ENCODE measurements around the gene RIT2.
"Not testable (repeated sequence)": the region's sequence is repeated elsewhere in the genome, so short reads cannot be mapped to it uniquely, and the experiment has no call there.

DNA sequence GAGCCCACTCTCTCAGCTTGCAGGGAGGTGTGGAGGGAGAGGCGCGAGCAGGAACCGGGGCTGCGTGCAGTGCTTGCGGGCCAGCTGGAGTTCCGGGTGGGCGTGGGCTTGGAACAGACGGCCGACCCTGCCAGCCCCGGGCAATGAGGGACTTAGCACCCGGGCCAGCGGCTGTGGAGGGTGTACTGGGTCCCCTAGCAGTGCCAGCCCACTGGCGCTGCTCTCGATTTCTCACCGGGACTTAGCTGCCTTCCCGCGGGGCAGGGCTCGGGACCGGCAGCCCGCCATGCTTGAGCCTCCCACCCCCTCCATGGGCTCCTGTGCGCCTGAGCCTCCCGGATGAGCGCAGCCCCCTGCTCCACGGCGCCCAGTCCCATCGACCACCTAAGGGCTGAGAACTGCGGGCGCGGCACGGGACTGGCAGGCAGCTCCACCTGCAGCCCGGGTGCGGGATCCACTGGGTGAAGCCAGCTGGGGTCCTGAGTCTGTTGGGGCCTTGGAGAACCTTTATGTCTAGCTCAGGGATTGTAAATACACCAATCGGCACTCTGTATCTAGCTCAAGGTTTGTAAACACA is 320.2 kb downstream of the RIT2 start:
- TF ChIP-seq, protein P1, sequence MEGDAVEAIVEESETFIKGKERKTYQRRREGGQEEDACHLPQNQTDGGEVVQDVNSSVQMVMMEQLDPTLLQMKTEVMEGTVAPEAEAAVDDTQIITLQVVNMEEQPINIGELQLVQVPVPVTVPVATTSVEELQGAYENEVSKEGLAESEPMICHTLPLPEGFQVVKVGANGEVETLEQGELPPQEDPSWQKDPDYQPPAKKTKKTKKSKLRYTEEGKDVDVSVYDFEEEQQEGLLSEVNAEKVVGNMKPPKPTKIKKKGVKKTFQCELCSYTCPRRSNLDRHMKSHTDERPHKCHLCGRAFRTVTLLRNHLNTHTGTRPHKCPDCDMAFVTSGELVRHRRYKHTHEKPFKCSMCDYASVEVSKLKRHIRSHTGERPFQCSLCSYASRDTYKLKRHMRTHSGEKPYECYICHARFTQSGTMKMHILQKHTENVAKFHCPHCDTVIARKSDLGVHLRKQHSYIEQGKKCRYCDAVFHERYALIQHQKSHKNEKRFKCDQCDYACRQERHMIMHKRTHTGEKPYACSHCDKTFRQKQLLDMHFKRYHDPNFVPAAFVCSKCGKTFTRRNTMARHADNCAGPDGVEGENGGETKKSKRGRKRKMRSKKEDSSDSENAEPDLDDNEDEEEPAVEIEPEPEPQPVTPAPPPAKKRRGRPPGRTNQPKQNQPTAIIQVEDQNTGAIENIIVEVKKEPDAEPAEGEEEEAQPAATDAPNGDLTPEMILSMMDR (IDR thresholded peaks at IDR 0.05; ENCODE audit: insufficient read depth, low read length, poor library complexity, severe bottlenecking): not testable (repeated sequence)
- not testable (repeated sequence) for TF ChIP-seq EZH2phosphoT487 (conservative IDR thresholded peaks at IDR 0.05; ENCODE audit: low read length)
